HG03097 (cell line): ENCODE data around the gene GPR25.

Experiments
- ATAC-seq: cut with Tn5 transposase; IDR thresholded peaks from one replicate; pipeline ENCODE4 v1.9.1; 2021; ENCODE audit not compliant: unreplicated experiment, low FRiP score

The GPR25 gene, protein sequence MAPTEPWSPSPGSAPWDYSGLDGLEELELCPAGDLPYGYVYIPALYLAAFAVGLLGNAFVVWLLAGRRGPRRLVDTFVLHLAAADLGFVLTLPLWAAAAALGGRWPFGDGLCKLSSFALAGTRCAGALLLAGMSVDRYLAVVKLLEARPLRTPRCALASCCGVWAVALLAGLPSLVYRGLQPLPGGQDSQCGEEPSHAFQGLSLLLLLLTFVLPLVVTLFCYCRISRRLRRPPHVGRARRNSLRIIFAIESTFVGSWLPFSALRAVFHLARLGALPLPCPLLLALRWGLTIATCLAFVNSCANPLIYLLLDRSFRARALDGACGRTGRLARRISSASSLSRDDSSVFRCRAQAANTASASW

GRCh38 chr1:200872446-200873115, at the start of gene GPR25:
Gene GPR25 (plus strand): TSS chr1:200872981. CDS start chr1:200873038, 57 bp downstream.
- ATAC-seq = no peak

DNA sequence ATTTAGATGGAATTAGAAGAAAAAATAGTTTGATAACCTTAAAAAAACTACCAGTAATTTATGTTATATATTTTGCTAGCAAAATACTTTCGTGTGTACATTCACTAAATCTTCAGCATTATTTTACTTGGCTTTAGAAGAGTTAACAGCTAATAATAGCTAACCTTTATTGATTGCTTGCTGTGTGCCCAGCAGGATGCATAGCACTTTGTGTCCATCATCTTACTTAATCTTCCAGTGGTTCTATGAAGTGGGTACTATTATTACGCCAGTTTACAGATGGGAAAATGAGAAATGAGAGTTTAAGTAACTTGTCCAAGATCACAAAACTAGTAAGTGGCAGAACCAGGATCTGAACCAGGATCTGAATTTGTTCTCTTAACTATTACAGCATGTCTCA, 41.7 kb upstream of the GPR25 start:
- no peak for ATAC-seq

GRCh38 chr1:200834383-200834782, 38.4 kb upstream of the GPR25 start:
- no peak for ATAC-seq

GRCh38 chr1:200836213-200836612, 36.6 kb upstream of the GPR25 start:
- ATAC-seq = no peak

DNA sequence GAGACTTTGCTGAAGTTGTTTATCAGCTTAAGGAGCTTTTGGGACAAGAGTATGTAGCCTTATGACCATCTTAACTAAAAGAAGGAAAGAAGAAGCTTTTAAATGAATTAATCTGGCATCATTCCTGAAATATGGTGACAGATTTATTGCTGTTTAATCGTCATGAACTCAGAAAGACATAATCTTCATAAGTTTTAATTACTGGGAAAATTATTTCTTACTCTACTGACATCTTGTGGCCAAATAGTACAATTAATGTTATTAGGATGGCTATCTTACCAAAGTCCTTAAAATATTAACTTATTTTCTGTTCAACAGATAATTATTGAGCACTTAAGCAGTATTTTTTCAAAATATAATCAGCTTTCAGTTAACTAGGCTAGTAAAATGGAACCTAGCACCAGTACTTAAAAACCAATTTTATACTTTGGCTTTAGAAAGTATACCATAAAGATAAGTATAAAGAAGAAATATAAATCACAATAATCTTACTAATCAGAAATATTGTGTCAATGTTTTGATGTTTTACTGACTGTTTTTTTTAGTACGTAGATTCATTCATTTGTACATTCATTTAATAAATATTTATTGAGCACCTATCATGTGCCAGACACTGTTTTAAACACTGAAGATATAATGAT, 34.7 kb upstream of the GPR25 start:
- no peak for ATAC-seq

DNA sequence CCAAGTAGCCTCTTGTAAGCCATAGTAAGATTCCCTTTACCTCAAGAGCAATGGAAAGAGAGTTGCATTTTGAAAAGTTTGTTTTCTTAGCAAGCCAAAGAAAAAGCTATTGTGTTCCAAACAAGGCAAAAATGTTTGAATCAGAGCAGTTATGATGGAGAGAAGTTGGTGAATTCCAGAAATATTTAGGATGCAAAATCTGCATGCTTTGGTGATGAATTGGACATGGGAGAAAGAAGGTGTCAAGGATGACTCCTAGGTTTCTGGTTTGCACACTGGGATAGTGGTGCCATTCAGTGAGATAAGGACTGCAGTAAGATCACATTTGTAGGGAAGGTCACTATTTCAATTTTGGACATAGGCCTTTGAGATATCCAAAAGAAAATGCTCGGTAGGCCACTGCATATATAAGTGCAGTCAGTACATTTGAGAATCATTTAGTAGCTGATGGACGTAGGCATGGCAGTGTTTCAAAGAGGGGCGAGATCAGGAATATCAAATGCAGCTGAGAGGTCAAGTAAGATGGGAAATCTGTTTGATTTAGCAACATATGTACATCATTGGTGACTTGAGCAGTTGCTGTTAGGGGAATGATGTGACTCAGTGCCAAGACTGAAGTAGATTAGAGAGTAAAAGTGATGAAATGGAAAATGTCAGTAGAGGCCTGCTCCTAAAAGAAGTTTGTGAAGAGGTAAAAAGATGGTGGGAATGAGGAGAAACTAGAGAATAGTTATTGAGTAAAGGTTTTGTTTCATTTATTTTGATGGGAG, 33.9 kb upstream of the GPR25 start:
- no peak for ATAC-seq

- no peak for ATAC-seq
These were observed 27.4 kb upstream of the GPR25 start for GRCh38 chr1:200845360-200845759.

DNA sequence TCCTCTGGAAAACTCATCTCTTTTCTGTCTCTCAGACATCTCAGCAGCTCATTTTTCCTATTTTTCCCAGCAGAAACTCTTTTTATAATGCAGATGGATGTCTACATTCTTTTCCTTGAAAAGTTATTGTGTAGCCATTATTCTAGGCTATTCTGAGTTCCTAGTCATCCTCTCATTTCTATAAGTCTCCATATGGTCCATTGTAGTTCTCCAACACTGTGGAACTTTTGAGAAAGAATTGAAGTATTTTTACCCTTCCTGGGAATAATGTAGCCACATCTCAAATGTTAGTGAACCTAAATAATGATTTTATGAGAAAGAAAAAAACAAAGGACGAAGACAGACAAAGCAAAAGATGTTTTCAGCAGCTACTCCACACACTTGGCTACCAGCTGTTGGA, 26.4 kb upstream of the GPR25 start:
- ATAC-seq = no peak

- no peak for ATAC-seq
These were observed 23.4 kb upstream of the GPR25 start for GRCh38 chr1:200849430-200849829.

DNA sequence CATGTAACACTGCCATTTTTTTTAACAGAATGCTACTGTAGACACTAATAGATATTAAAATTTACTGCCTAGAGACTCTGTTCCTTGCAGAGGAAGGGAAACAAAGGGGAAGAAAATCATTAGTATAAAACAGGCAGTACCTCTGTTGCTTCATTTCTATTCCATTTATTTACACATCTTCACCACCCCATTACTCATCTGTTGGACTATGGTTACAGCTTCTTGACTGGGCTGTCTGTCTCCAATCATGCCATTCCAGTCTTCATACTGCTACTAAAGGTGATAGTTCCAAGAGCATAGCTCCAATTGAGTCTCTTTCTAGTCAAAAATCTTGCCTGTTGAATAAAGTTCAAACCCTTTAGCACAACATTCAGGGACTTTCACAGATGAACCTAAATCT, 22.2 kb upstream of the GPR25 start:
- ATAC-seq = no peak

DNA sequence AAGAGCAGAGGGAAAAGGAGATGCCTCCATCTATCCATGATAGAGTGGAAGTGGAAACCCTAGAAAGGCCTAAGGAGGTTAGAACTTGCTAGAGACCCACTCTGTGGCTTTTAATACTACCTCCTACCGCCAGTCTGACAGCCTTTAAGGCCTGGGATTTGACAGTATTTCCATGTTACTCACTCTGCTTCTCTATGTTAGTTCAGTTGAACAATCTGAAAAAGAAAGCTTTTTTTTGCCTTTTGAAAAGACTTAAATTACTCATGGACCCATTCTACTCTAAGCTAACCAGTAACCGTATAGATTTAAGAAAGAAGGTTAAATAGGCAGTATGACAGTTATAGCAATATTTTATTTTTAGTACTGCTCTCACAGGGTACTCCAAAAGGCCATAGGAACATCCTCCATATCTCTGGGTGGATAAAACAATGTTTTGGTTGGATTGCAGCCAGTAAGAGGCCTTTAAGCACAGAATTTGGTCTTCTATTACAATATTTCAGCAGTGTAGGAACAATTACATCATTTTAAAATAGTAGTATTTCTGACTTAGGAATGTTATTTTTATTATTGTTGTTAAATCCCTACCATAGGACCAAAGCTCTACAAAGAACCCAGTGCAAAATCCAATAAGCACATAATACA, 15.9 kb upstream of the GPR25 start:
- ATAC-seq = no peak

DNA sequence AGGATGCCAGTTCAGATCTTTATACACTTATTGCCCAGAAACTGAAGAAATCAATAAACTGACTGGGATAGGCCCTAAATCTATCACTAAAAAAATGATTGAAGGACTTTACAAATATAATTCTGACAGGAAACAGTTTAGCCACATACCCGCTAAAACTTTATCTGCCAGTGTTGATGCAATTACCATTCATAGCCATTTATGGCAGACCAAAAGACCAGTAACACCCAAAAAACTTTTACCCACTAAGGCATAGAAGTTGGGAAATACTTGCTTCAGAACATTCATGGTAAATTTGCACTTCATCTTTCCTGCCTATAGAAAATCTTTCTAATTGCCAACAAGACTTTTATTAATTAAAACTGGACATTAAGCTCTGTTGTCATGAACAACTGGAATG, 15.0 kb upstream of the GPR25 start:
- ATAC-seq = no peak

GRCh38 chr1:200861937-200862647, 10.7 kb upstream of the GPR25 start:
- no peak for ATAC-seq

- ATAC-seq = no peak
These were observed 9.9 kb upstream of the GPR25 start for GRCh38 chr1:200862713-200863415.

DNA sequence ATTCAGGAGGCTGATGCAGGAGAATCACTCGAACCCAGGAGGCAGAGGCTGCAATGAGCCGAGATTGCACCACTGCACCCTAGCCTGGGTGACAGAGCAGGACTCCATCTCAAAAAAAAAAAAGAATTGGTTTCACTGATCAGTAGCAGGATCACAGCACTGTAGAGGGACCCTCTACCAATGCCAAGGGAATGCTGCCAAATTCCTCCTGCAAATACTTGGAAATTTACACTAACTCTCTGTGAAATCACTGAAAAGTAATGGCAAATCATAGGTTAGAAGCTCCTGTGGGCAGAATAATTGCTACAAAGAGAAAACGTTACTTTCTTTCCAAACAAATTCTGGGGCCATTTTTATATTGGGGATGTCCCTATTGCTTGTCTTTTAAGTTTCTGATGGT, 6.7 kb upstream of the GPR25 start:
- ATAC-seq = no peak

DNA sequence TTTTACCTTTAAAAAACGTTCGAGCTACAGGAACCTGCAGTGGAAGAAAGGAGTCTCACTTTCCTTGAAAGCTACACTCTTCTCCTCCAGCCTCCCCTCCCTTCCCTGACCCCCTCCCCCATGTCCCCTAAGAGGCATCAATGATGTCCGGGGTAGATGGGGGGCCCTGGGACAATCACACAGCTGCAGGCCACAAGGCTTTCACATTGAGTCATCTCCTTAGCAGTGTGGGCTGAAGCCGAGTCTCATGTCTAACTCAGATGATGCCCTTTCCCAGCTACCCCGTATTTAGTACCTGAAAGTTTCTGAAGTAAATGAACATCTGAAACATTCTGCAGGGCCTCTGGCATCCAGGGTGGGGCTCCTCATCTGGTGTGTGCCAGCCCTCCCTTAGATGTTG, 6.3 kb upstream of the GPR25 start:
- peak; percentile 83 for ATAC-seq

DNA sequence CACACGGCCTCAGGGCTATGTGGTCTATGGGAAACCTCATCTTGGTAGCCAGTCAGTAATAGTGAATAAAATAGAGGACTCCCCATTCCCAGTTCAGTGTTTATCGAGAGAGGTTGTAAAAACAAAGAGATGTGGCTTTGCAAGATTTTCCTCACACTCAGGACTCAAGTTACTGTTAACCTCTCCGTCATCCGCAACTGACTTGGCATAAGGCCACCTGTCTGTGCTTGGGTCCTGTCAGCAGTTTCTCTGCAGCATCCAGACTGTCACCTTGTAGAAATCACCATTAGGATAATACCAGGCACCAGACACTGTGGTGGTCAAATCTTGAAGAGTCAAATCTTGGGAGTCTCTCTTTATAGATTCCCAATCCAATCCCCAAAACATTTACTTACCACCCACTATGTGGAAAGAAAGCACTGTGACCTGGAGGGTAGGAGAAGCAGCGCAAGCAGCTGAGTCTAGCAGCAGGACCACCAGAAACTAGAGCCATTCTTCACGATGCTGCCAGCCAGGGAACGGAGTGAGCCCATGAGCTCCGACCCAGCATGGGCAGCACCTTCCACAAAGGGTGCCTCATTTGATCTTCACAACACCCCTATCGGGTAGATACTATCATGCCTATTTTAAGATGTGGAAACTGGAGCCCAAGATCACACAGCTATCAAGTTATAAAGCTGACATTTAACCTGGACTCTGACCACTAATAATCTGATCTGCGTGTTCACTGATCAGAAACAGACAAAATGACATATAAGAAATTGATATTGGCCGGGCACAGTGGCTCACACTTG, 5.6 kb upstream of the GPR25 start:
- ATAC-seq = no peak

DNA sequence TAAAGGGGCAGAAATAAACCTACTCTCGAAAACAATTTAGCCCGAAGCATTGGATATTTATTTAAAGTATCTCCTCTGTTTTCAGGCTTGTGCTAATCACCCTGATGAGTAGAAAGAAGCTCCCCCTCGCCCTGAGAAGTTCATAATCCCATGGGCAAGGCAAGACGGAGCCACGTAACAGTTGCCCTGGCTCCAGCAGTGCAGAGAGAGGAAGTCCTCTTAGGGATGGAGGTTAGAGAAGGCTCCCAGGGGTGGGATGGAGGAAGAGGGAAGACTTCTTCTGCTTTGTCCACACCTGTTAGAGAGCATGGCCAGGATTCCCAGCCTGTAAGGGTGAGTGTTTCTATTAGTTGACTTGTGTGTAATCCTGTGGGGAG, 3.4 kb upstream of the GPR25 start:
- ATAC-seq = no peak
